ENCODE data around the gene SLC1A7. TPM values are rescaled to one million over a fixed set of nuclear protein-coding genes. Genes with fewer than 3 reads are reported as not detected.

The SLC1A7 gene
- total RNA-seq, 4 donors from 2014 or later: 0.45 to 3.7 (median 0.84) TPM

DNA sequence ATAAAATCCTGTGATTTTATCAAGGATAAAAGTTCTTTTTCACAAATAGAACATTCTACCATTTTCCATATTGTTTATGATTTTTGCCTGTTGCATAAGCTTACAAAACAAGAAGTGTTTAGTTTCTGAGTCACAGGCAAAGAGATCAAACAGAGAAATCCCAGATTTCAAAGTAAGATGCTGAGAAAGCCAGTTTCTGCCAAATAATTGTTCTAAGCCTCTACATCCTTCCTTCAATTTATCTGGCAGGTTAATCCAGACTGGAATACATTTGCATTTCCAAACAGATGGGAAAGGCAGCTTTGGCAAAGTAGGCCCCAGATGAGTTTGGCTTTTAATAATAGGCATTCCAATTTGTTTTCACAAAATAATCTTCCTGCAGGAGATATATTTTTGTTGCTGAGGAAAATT lies 2.5 kb downstream of the SLC1A7 start:
- intact Hi-C loops (cut with DNase I): no loop called here
- TF ChIP-seq POLR2A (IDR thresholded peaks at IDR 0.05; ENCODE audit: low read depth): no peak
- TF ChIP-seq, protein P1, sequence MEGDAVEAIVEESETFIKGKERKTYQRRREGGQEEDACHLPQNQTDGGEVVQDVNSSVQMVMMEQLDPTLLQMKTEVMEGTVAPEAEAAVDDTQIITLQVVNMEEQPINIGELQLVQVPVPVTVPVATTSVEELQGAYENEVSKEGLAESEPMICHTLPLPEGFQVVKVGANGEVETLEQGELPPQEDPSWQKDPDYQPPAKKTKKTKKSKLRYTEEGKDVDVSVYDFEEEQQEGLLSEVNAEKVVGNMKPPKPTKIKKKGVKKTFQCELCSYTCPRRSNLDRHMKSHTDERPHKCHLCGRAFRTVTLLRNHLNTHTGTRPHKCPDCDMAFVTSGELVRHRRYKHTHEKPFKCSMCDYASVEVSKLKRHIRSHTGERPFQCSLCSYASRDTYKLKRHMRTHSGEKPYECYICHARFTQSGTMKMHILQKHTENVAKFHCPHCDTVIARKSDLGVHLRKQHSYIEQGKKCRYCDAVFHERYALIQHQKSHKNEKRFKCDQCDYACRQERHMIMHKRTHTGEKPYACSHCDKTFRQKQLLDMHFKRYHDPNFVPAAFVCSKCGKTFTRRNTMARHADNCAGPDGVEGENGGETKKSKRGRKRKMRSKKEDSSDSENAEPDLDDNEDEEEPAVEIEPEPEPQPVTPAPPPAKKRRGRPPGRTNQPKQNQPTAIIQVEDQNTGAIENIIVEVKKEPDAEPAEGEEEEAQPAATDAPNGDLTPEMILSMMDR (IDR thresholded peaks at IDR 0.05): no peak
- peak; percentile 7 to 11 for TF ChIP-seq POLR2AphosphoS5 (IDR thresholded peaks at IDR 0.05)
- TF ChIP-seq EP300 (IDR thresholded peaks at IDR 0.05): no peak
- Histone ChIP-seq H3K9me3 (peaks cover 0 to 6% (median 0%) of the 10 kb centered on the region in 4 donors), H3K36me3 (no peaks in the 10 kb centered on the region), H3K27ac (replicated peaks in 1 of 4) (peak overlapping the region; percentile 23 to 51 (median 42)), H3K4me1 (peaks cover 5 to 22% (median 20%) of the 10 kb centered on the region in 4 donors), H3K4me3 (no peak overlapping the region), H3K27me3 (no peaks in the 10 kb centered on the region)
- peak; percentile 7 for DNase-seq (ENCODE audit: extremely low spot score)

DNA sequence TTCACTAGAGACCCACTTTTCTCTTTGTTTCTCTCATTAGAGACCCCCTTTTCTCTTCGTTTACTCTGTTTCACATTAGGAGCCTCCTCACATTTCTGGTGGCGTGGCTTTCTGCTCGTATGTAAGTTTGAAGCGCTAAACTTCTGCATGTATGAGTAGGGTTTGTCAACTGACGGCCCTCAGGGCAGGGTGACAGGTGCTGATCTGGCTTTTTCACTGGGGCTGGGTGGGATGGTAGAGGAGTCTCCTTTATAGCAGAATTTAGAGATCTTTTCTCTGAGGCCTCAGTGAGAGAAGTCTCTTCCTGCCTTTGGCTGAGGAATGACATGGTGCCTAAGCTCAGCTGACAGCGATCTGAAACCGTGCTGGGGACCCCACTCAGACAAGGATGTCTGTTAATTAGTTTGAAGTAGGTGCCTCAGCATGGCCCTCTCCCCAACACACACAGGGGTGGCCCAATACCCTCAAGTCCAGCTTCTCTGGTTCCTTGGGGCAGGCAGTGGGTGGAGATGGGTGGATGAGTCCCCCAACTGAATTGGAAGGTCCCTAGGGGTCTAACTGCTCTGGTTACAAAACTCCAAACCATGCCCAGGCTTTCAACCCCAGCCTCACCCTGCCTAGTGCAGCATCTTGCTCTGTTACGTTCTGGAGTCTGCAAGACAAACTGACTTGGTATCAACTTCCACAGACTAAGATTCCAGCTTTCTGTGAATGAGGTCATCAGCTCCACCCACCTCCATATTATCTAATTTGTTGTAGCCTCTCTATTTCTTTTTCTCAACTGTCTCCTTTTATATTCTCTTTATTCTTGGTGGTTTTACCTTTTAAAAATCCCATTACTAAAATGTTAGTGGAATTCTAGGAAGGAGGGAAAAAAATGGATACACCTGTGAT lies 3.2 kb downstream of the SLC1A7 start:
- peaks cover 5 to 23% (median 21%) of the 10 kb centered on the region in 4 donors for H3K4me1 ChIP-seq
- no peak overlapping the region for H3K4me3 ChIP-seq
- H3K27ac ChIP-seq (replicated peaks in 1 of 4): peak overlapping the region; percentile 7 to 51 (median 39)
- no peak for TF ChIP-seq POLR2A (IDR thresholded peaks at IDR 0.05; ENCODE audit: low read depth)
- TF ChIP-seq, protein P1 (IDR thresholded peaks at IDR 0.05): no peak
- TF ChIP-seq EP300 (IDR thresholded peaks at IDR 0.05): no peak
- no peak for TF ChIP-seq POLR2AphosphoS5 (IDR thresholded peaks at IDR 0.05)
- H3K36me3 ChIP-seq: no peaks in the 10 kb centered on the region
- H3K27me3 ChIP-seq: no peaks in the 10 kb centered on the region
- no peak for DNase-seq (ENCODE audit: extremely low spot score)
- peaks cover 0 to 6% (median 0%) of the 10 kb centered on the region in 4 donors for H3K9me3 ChIP-seq
- intact Hi-C loops (cut with DNase I): no loop called here
- WGBS: 84% methylated on average over 8 of the region's 8 CpGs

DNA sequence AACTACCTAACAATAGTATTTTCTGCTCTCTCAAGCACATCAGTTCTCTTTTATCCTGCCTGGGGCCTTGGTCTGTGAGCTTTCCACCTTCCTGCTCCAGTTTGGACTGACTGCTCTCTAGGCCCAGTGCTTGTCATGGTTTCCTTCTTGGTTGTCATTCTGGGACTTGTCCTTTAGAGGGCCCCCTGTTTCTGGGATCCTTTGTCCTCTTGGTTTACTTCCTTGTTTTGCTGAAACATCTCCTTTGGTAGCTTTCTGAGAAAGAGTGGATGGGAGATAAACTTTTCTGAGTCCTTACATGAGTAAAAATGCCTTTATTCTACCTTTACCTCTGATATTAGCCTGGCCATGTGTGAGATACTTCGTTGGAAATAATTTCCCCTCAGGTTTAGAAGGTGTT lies 4.7 kb downstream of the SLC1A7 start:
- intact Hi-C loops (cut with DNase I): no loop called here
- peaks cover 0 to 6% (median 0%) of the 10 kb centered on the region in 4 donors for H3K9me3 ChIP-seq
- H3K4me1 ChIP-seq: peaks cover 5 to 23% (median 21%) of the 10 kb centered on the region in 4 donors
- 86% methylated on average over 1 of the region's 1 CpG for WGBS
- H3K4me3 ChIP-seq: no peak overlapping the region
- TF ChIP-seq POLR2A (IDR thresholded peaks at IDR 0.05; ENCODE audit: low read depth) (no peak), EP300 (IDR thresholded peaks at IDR 0.05) (no peak), POLR2AphosphoS5 (IDR thresholded peaks at IDR 0.05) (no peak)
- TF ChIP-seq, protein P1 (IDR thresholded peaks at IDR 0.05): no peak
- H3K36me3 ChIP-seq: no peaks in the 10 kb centered on the region
- no peaks in the 10 kb centered on the region for H3K27me3 ChIP-seq
- H3K27ac ChIP-seq (replicated peaks in 1 of 4): no peak overlapping the region
- no peak for DNase-seq (ENCODE audit: extremely low spot score)

DNA sequence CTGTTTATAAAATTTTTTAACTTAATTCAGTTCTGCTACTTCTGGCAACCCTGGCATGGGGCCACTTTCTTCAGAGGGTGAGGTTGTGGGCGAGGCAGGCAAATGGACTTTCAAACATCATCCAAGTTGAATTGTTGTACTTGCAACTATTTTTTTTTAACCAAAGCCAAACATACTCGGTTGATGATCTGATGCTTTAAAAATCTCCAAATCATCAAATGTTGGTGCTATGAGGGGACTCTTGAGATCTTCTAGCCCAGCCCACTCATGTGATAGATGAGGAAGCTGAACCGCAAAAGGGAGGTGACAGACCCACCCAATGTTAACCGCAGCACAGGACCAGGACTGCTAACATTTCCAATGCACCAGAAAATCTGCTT lies 6.7 kb downstream of the SLC1A7 start:
- Histone ChIP-seq H3K27me3 (no peaks in the 10 kb centered on the region), H3K4me3 (no peak overlapping the region), H3K36me3 (no peaks in the 10 kb centered on the region), H3K27ac (replicated peaks in 1 of 4) (peak overlapping the region in 1 of 4 donors; percentile 17), H3K9me3 (peaks cover 0 to 6% (median 0%) of the 10 kb centered on the region in 4 donors), H3K4me1 (peaks cover 6 to 32% (median 24%) of the 10 kb centered on the region in 4 donors)
- 64% methylated on average over 4 of the region's 4 CpGs for WGBS
- no peak for TF ChIP-seq EP300 (IDR thresholded peaks at IDR 0.05)
- no peak for TF ChIP-seq POLR2AphosphoS5 (IDR thresholded peaks at IDR 0.05)
- TF ChIP-seq, protein P1 (IDR thresholded peaks at IDR 0.05): no peak
- TF ChIP-seq POLR2A (IDR thresholded peaks at IDR 0.05; ENCODE audit: low read depth): no peak
- no peak for DNase-seq (ENCODE audit: extremely low spot score)
- intact Hi-C loops (cut with DNase I): no loop called here

Data from esophagus muscularis mucosa (tissue), 4 donors.